Measurements from ENCODE around the gene PRR36.

The PRR36 gene

GRCh38 chr19:7867092-7867844 is 6.9 kb downstream of the PRR36 start:
- no peak for TF ChIP-seq CTCF (IDR thresholded peaks at IDR 0.05; ENCODE audit: control insufficient read depth, insufficient read depth, low read depth, low read length, missing control alignments)
- DNase-seq (ENCODE audit: low read depth) = no peak
- H3K4me3 ChIP-seq (ENCODE audit: control insufficient read depth, low read depth, low read length) = no peak overlapping the region

DNA sequence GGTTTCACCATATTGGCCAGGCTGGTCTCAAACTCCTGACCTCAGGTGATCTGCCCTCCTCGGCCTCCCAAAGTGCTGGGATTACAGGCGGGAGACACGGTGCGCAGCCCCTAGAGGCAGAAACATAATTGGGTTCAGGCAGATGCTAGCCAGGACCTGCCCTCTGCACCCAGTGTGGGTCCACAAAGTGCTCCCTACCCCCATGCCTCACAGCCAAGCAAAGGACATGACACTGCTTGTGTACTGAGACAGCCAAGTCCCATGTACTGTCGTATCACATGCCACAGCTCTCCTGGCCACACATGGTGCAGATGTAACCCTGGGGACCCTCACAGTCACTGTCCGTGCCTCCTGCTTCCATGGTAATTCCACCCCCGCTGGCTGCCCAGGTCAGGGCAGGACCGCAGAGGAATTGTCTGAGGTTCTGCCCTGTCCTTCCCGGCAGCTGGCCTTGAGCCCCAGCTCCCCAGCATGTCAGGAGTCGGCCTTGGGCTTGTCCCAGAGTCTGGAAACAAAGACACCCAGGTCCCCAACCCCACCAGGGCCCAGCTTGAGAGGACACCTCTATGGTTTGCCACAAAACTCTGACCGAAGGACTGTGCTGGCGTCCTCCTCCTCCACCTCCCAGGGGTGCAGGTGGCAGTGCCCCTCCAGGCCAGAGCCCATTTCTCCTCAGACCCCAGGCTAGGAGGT is 7.6 kb downstream of the PRR36 start:
- no peak for TF ChIP-seq CTCF (IDR thresholded peaks at IDR 0.05; ENCODE audit: control insufficient read depth, insufficient read depth, low read depth, low read length, missing control alignments)
- H3K4me3 ChIP-seq (ENCODE audit: control insufficient read depth, low read depth, low read length) = no peak overlapping the region
- no peak for DNase-seq (ENCODE audit: low read depth)

DNA sequence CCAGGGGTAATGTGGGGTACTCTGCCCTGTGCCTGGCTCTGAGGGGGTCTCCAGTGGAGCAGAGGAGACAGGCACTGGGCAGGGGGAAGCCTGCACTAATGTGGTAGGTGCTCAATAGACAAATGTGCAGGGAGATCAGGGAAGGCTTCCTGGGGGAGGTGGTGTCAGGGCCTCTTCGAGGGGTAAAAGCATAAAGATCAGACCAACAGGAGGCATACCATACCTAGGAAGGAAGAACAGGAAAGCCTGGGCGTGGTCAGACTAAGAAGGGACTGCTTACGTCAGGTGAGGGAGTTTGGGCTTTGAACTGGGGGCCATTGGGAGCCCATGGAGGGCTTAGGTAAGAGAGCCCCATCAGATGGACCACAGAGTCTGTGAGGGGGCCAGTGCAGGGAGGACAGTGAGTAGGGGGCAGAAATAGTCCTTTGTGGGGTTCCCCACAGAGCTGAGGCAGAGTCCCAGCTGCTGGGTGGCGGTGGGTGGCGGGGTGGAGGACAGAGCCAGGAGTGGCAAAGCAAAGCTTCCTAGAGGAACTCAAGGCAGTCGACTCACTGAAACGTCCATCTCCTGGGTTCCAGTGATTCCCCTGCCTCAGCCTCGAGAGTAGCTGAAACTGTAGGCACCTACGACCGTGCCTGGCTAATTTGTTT is 8.8 kb downstream of the PRR36 start:
- no peak for TF ChIP-seq CTCF (IDR thresholded peaks at IDR 0.05; ENCODE audit: control insufficient read depth, insufficient read depth, low read depth, low read length, missing control alignments)
- DNase-seq (ENCODE audit: low read depth) = no peak
- H3K4me3 ChIP-seq (ENCODE audit: control insufficient read depth, low read depth, low read length) = no peak overlapping the region

DNA sequence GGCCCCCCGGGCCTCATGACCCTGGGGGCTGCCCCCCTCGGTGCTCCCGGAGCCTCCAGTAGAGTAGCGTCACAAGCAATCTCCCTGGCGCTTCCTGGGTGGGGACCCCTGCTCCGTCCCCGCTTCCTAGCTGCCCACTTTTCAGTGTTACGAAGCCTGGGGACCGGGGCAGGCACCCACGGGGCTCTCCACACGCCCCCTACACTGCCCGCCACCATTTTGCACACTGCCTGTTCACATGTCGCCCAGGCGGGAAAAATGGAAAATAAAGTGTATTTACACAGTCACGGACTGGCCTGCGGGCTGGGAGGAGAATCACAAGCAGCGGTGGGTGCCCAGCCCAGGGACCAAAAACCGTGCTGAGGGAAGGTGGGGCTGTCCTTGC is 9.5 kb downstream of the PRR36 start:
- no peak for DNase-seq (ENCODE audit: low read depth)
- H3K4me3 ChIP-seq (ENCODE audit: control insufficient read depth, low read depth, low read length) = no peak overlapping the region
- no peak for TF ChIP-seq CTCF (IDR thresholded peaks at IDR 0.05; ENCODE audit: control insufficient read depth, insufficient read depth, low read depth, low read length, missing control alignments)

GRCh38 chr19:7863971-7864689 is 10.1 kb downstream of the PRR36 start:
- no peak for DNase-seq (ENCODE audit: low read depth)
- no peak for TF ChIP-seq CTCF (IDR thresholded peaks at IDR 0.05; ENCODE audit: control insufficient read depth, insufficient read depth, low read depth, low read length, missing control alignments)
- H3K4me3 ChIP-seq (ENCODE audit: control insufficient read depth, low read depth, low read length) = no peak overlapping the region

All from AG09309 (cell line).